ENCODE measurements around the gene VPS33A. TPM values are rescaled to one million over a fixed set of nuclear protein-coding genes. Genes with fewer than 3 reads are reported as not detected.

VPS33A gene
- total RNA-seq, 4 donors from 2014 or later = 12.6 to 23.6 (median 19.2) TPM

DNA sequence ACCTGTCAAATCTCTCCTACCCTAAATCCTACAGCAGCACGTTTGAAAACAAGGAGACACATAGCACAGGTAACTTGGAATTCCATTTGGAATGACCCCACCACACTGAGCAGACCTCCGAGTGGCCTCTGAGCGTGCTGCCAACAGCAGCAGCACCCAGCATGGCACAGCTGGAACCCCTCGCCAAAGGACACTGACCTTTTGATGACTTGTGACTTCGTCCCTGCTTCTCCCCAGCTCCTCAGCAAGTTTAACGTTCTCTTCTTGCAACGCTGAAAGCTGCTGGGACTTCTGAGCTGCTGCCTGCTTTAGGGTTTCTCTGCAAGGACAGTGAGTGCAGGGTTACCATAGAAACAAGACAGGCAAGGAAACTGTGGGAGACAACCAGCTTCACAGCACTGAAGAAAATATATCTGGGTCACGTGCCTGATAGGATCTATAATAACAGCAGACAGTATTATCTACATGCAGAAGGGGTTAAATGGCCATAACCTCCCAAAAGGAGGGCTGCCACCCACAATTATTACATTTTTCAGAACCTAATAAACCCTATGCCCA lies 43.3 kb upstream of the VPS33A start:
- Histone ChIP-seq H3K36me3 (peaks cover 0 to 82% (median 0%) of the 10 kb centered on the region in 3 donors), H3K4me3 (no peak overlapping the region), H3K4me1 (no peaks in the 10 kb centered on the region), H3K27me3 (no peaks in the 10 kb centered on the region), H3K27ac (no peak overlapping the region), H3K9me3 (no peaks in the 10 kb centered on the region)
- TF ChIP-seq CTCF (IDR thresholded peaks at IDR 0.05) (no peak), POLR2A (IDR thresholded peaks at IDR 0.05) (no peak)
- 77 to 81% methylated on average over 8 of the region's 8 CpGs for WGBS, 2 donors
- no peak for DNase-seq (ENCODE audit: low spot score in 2 of 2)

DNA sequence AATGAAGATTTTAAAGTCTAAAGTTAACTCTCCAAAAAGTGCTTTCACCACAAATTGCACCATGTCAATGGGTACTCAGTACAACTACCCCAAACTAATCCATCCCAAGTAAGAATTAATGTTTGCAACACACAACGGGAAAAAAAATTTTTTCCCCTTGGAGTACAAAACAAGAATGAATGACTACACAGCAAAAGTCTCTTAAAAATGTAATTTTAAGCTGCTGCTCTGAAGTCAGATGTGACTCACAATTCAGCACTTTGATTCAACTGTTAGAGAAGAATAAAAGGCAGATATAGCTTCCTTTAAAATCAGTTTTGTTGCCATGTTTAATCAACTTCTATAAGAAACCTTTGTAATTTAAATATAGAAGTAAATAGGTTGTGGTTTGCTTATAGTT lies 42.5 kb upstream of the VPS33A start:
- Histone ChIP-seq H3K4me3 (no peak overlapping the region), H3K27me3 (no peaks in the 10 kb centered on the region), H3K9me3 (no peaks in the 10 kb centered on the region), H3K27ac (no peak overlapping the region), H3K36me3 (peaks cover 0 to 82% (median 0%) of the 10 kb centered on the region in 3 donors), H3K4me1 (no peaks in the 10 kb centered on the region)
- DNase-seq (ENCODE audit: low spot score in 2 of 2) = no peak
- WGBS, 2 donors = 67 to 91% methylated on average over 1 of the region's 1 CpG
- TF ChIP-seq CTCF (IDR thresholded peaks at IDR 0.05) (no peak), EP300 (IDR thresholded peaks at IDR 0.05) (no peak), POLR2A (IDR thresholded peaks at IDR 0.05) (no peak)

- Histone ChIP-seq H3K27me3 (no peaks in the 10 kb centered on the region), H3K27ac (no peak overlapping the region), H3K4me1 (no peaks in the 10 kb centered on the region), H3K36me3 (peaks cover 0 to 81% (median 0%) of the 10 kb centered on the region in 3 donors), H3K4me3 (no peak overlapping the region), H3K9me3 (no peaks in the 10 kb centered on the region)
- 69 to 73% methylated on average over 4 of the region's 4 CpGs for WGBS, 2 donors
- TF ChIP-seq POLR2A (IDR thresholded peaks at IDR 0.05) (no peak), EP300 (IDR thresholded peaks at IDR 0.05) (no peak), CTCF (IDR thresholded peaks at IDR 0.05) (no peak)
- no peak for DNase-seq (ENCODE audit: low spot score in 2 of 2)
These were observed 40.1 kb upstream of the VPS33A start for GRCh38 chr12:122306407-122306806.

GRCh38 chr12:122304924-122305323 lies 38.6 kb upstream of the VPS33A start:
- 81 to 83% methylated on average over 1 of the region's 1 CpG for WGBS, 2 donors
- Histone ChIP-seq H3K9me3 (no peaks in the 10 kb centered on the region), H3K27me3 (no peaks in the 10 kb centered on the region), H3K36me3 (peaks cover 0 to 83% (median 0%) of the 10 kb centered on the region in 3 donors), H3K4me3 (no peak overlapping the region), H3K4me1 (no peaks in the 10 kb centered on the region), H3K27ac (no peak overlapping the region)
- no peak for DNase-seq (ENCODE audit: low spot score in 2 of 2)
- no peak for TF ChIP-seq POLR2A (IDR thresholded peaks at IDR 0.05)
- TF ChIP-seq CTCF (IDR thresholded peaks at IDR 0.05) = no peak
- no peak for TF ChIP-seq EP300 (IDR thresholded peaks at IDR 0.05)

GRCh38 chr12:122303068-122303467 lies 36.8 kb upstream of the VPS33A start:
- peaks cover 0 to 81% (median 5%) of the 10 kb centered on the region in 3 donors for H3K36me3 ChIP-seq
- H3K4me1 ChIP-seq = no peaks in the 10 kb centered on the region
- no peak overlapping the region for H3K27ac ChIP-seq
- H3K9me3 ChIP-seq = no peaks in the 10 kb centered on the region
- TF ChIP-seq CTCF (IDR thresholded peaks at IDR 0.05) (no peak), POLR2A (IDR thresholded peaks at IDR 0.05) (no peak), EP300 (IDR thresholded peaks at IDR 0.05) (no peak)
- no peak overlapping the region for H3K4me3 ChIP-seq
- no peak for DNase-seq (ENCODE audit: low spot score in 2 of 2)
- H3K27me3 ChIP-seq = no peaks in the 10 kb centered on the region
- WGBS, 2 donors = 79 to 88% methylated on average over 4 of the region's 4 CpGs
